Measurements from ENCODE around the gene COG5.
"Not testable (repeated sequence)": the region's sequence is repeated elsewhere in the genome, so short reads cannot be mapped to it uniquely, and the experiment has no call there.

Gene COG5

DNA sequence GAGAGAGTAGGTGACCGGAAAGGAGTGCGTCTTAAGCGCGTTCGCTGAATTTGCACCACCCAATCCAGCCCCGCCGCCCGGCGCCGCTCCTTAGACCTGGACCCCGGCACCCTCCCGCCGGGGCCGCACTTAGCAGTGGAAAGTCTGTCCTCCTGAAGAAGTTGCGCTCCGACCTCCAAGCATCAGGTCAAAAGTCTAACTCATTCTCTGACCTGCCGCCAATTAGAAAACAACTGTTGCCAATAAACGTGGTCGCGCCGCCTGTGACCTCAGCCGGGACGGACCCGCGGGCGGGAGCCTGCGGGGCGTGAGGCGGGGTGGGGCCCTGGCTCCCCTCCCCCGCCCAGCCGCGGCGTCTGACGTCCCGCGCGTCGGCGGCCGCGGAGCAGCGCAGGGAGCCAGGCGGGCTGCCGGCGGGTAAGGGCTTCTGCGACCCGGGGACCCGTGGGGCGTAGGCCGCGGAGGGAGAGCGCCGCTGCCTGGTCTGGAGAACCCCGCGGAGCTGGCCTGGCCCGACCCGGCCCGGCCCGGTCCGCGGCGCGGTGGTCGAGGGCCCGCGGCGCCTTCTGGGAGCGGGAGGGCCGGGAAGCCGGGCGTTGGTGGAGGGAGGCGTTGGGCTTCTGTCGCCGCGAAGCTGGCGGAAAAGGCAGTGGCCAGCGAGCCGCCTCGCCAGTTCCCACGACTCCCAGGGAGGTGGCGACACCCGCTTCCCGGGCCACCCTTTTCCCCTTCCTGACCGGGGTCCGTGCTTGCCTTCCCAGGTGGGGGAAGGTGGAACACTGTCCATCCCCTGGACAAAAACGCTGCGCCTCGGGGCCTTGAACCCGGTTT is 16.4 kb upstream of the COG5 start, which contains the start of gene BCAP29:
BCAP29 (plus strand) TSS at position 362 of the 831 bp plus-strand sequence. CDS start 527 bp downstream, outside the sequence.
- DNase-seq (ENCODE audit: low spot score), result peak; percentile 63

DNA sequence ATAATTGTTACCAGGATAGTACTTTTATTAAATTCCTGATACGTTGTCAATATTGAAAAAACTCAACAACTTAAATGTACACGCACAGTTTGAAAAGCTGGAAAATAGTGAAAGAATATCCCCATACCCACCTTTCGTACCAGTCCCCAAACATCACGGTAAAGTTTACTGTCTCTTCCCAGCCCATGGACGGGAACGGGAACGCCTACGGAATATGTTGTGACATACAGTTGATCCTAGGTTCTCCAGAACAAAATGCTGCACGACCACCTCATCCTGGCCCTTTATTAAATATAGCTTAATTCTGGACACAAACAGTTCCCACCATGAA is 15.8 kb upstream of the COG5 start:
- no peak for DNase-seq (ENCODE audit: low spot score)

DNA sequence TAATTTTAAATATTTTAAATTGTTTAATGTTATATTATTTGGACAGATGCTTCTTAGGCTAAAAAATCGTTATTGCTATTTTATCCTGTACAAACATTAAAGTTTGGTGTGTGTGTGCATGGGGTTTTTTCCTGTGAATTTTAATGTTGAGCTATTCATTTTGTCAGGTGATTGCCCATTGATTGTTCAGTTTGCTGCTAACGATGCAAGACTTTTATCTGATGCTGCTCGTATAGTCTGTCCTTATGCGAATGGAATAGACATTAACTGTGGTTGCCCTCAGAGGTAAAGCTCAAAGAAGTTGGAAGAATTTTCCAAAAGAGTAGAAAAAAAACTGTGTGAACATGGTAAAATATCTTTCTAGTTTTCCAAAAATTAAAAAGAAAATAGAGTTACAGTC is 9.8 kb upstream of the COG5 start:
- DNase-seq (ENCODE audit: low spot score), result no peak

DNA sequence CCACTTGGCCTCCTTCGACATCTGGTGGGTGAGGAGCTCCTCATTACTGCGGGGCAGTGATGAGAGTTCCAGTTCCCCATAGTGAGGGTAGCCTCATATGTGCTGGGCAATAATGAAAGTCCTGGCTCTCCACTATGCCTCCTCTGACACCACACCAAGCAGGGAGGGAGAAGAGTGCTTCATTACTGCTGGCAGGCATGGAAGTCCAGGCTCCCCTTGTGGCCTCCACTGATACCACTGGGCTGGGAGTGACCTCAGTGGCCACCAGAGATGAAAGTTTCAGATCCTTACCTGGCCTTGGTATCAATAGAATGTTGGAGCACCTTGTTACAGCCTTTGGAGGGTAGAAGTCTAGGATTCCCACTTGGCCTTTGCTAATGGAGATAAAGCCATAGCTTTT is 6.6 kb upstream of the COG5 start:
- DNase-seq (ENCODE audit: low spot score), result no peak

- peak; percentile 84 for DNase-seq (ENCODE audit: low spot score)
These were observed 1.0 kb upstream of the COG5 start for GRCh38 chr7:107564553-107565298.

- DNase-seq (ENCODE audit: low spot score), result no peak
These were observed 492 bp downstream of the COG5 start for GRCh38 chr7:107563081-107563774.

GRCh38 chr7:107560898-107561516 is 2.7 kb downstream of the COG5 start:
- no peak for DNase-seq (ENCODE audit: low spot score)

GRCh38 chr7:107559864-107560263 is 3.9 kb downstream of the COG5 start:
- DNase-seq (ENCODE audit: low spot score), result peak; percentile 47

DNA sequence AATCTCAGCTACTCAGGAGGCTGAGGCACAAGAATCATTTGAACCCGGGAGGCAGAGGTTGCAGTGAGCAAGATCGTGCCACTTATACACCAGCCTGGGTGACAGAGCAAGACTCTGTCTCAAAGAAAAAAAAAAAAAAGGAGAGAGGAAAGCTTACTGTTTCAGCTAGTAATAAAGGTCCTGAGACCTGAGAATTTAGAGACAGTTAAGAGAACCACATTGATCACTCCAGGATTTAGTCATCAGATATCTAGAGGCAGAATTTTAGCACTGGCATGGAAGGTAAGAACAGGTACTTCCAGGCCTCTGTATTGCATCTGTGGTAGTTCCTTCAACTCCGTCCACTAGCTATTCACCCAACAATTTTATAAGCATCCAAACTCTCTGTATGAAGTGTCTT is 7.8 kb downstream of the COG5 start:
- no peak for DNase-seq (ENCODE audit: low spot score)

GRCh38 chr7:107551936-107552335 is 11.8 kb downstream of the COG5 start:
- no peak for DNase-seq (ENCODE audit: low spot score)

- no peak for DNase-seq (ENCODE audit: low spot score)
These were observed 18.7 kb downstream of the COG5 start for GRCh38 chr7:107544848-107545591.

DNA sequence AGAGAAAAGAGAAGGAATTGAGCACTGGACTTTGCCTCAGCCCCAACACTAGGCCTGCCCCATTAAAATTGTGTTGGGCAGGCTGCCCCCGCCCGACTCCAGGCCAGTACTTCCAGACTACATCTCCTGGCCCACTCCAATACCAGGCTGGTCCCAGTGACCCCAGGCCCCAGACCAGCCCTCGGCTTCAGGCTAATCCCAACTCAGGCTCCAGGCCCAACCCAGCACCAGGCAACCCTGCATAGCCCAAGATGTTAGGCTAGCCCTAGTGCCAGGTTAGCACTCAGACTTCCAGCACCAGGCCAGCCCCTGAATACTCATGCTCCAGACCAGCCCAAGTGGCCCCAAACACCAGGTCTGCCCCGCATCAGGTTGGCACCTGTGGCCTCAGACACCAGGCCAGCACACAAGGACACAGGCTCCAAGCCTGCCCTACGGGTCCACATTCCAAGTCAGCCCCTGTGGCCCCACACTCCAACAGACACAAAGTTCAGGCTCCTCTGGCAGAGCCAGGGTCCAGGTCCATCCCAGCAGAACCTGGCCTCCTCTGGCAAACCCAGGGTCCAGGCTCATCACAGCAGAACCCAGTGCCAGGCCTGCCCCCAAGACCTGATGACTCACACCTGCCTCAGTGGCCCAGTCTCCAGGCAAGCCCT is 20.3 kb downstream of the COG5 start:
- no peak for DNase-seq (ENCODE audit: low spot score)

- no peak for DNase-seq (ENCODE audit: low spot score)
These were observed 25.7 kb downstream of the COG5 start for GRCh38 chr7:107538001-107538400.

- not testable (repeated sequence) for DNase-seq (ENCODE audit: low spot score)
These were observed 26.5 kb downstream of the COG5 start for GRCh38 chr7:107537228-107537627.

DNA sequence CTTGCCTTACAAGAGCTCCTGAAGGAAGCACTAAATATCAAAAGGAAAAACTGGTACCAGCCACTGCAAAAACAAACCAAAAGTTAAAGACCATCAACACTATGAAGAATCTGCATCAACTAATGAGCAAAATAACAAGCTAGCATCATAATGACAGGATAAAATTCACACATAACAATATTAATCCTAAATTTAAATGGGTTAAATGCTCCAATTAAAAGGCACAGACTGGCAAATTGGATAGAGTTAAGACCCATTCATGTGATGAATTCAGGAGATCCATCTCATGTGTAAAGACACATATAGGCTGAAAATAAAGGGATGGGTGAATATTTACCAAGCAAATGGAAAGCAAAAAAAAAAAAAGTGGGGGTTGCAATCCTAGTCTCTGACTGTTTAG is 29.6 kb downstream of the COG5 start:
- no peak for DNase-seq (ENCODE audit: low spot score)

- no peak for DNase-seq (ENCODE audit: low spot score)
These were observed 33.0 kb downstream of the COG5 start for GRCh38 chr7:107530751-107531150.

DNA sequence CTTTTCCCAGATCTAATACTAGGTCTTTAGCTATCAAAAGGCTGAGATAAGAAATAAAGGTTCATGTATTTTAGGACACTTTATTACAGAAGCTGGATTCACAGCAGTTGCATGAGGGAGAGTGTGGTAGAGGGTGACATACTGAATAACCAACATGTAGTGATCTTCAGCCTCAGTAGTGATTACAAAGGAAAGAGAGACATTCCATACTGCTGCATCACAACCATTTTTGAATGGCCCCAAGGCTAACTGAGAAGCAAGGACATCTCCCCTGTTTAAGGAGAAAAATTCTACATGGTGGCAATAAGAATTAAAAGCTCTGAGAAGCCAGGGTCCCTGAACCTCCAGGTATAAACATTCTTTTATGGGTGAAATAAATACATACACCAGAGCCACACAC is 35.3 kb downstream of the COG5 start:
- peak; percentile 17 for DNase-seq (ENCODE audit: low spot score)

DNA sequence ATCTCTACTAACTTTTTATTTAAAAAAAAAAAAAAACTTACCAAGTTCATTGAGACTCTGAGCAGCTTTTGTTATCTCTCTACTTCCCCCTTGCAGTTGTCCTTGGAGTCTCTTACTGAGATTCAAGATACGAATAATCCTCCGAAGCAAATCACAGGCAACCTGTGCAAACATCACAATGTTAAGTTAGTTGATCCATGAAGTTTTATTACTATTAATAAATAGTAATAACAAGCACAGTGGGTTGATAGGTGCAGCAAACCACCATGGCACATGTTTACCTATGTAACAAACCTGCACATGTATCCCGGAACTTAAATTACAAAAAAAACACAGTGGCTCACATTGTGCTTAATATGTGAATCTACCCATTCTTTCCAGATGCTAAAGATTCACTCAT is 36.5 kb downstream of the COG5 start:
- DNase-seq (ENCODE audit: low spot score), result no peak

DNA sequence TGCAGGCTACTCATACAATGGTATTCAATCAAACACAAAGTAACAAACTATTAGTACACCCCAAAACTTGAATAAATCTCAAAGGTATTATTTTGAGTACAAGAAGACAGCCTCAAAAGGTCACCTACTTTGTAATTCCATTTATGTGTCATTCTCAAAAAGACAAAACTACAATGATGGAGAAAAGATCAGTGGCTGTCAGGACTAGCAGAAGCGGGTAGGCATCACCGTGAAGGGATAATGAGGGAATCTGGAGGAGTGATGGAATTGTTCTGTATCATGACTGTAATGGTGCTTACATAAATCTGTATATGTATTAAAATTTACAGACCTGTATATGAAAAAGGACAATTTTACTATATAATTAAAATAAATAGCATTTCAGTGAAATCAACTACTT is 37.0 kb downstream of the COG5 start:
- no peak for DNase-seq (ENCODE audit: low spot score)

GRCh38 chr7:107506674-107507339 is 56.9 kb downstream of the COG5 start:
- DNase-seq (ENCODE audit: low spot score), result peak; percentile 26
